Adrenal gland (tissue), 5 donors: ENCODE data around the gene CLDN5.

Source experiments
- POLR2A ChIP-seq, 2 donors: fragments of 450-650 bp; IDR thresholded peaks; one replicate each; pipeline ENCODE4 v1.6.1; 2017; ENCODE audit warnings: antibody characterized with exemption in 2 of 2, mild to moderate bottlenecking in 2 of 2, moderate library complexity in 1 of 2
- TF ChIP-seq, protein P1 (sequence below), 6 experiments: fragments of 450-650 bp in 4 of 6; fragments of 200-600 bp in 2 of 6; sonication (generic) in 1 of 6; IDR thresholded peaks; 1 replicate in 5 of 6; 2 replicates in 1 of 6; pipeline versions ENCODE4 v1.5.1 to v1.8.0; 2016 to 2021; ENCODE audit warnings: antibody characterized with exemption in 6 of 6, mild to moderate bottlenecking in 2 of 6, moderate library complexity in 1 of 6
- donor health status: DM: no; HTN: no; CAD: no.

DNA sequence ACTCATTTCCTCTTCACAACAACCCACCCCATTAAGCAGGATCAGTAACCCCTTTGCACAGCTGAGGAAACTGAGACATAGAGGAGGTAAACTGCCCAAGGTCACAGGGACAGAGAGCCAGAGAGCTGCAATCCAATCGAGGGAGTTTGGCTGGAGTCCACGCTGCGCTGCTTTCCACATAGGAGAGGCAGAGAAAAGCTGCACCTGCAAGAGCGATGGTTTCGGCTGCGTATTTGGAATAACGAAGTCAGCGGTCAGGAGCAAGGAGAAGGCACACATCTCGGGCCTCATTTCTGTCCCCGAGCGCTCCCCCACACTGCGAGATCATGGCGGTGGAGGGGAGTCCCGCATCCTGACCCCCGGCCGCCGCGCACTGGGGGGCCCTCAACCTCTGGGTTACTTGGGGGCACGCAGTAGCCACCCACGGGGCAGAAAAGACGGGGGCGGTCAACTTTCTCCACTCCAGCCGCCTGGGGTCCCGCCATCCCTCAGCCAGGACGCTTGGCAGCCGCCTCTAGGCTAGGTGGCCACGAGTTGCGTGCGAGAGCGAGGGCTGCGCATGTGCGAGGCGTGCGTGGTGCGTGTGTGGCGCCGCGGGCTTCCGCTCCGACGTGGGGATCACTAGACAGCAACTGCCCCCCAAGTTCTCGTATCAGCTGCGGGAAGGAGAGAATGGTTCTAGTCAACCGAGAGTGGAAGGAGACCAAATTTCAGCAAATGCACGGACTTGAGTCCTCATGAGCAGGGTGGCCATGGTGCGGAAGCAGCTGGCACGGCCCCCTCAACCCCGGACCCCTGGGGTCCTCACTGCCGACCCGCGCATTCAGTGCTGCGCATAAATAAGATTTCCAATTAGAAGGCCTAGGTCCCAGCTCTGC, 42.3 kb upstream of the CLDN5 start:
- TF ChIP-seq, protein P1, sequence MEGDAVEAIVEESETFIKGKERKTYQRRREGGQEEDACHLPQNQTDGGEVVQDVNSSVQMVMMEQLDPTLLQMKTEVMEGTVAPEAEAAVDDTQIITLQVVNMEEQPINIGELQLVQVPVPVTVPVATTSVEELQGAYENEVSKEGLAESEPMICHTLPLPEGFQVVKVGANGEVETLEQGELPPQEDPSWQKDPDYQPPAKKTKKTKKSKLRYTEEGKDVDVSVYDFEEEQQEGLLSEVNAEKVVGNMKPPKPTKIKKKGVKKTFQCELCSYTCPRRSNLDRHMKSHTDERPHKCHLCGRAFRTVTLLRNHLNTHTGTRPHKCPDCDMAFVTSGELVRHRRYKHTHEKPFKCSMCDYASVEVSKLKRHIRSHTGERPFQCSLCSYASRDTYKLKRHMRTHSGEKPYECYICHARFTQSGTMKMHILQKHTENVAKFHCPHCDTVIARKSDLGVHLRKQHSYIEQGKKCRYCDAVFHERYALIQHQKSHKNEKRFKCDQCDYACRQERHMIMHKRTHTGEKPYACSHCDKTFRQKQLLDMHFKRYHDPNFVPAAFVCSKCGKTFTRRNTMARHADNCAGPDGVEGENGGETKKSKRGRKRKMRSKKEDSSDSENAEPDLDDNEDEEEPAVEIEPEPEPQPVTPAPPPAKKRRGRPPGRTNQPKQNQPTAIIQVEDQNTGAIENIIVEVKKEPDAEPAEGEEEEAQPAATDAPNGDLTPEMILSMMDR (IDR thresholded peaks at IDR 0.05) = no peak
- TF ChIP-seq POLR2A (IDR thresholded peaks at IDR 0.05) = no peak
